GM21360 (cell line): Measurements from ENCODE around the gene DAP3.
"Not testable (repeated sequence)": the region's sequence is repeated elsewhere in the genome, so short reads cannot be mapped to it uniquely, and the experiment has no call there.

Experiments
- ATAC-seq: cut with Tn5 transposase; IDR thresholded peaks from one replicate; pipeline ENCODE4 v1.9.1; 2021; ENCODE audit warnings: mild to moderate bottlenecking, moderate library complexity; ENCODE audit not compliant: unreplicated experiment

Gene DAP3

GRCh38 chr1:155680531-155680930, 8.4 kb upstream of the DAP3 start:
- ATAC-seq = no peak

GRCh38 chr1:155681776-155682175, 7.1 kb upstream of the DAP3 start:
- no peak for ATAC-seq

GRCh38 chr1:155687705-155688323, 1.1 kb upstream of the DAP3 start:
- ATAC-seq = peak; percentile 14

GRCh38 chr1:155688324-155689080, 389 bp upstream of the DAP3 start, which contains the start of gene YY1AP1:
Gene YY1AP1, minus strand, starts transcription at chr1:155688774. Its CDS starts 8,338 bp downstream, at chr1:155680436.
- peak; percentile 66 for ATAC-seq

GRCh38 chr1:155691992-155692528, 3.2 kb downstream of the DAP3 start:
- no peak for ATAC-seq

GRCh38 chr1:155694167-155694566, 5.3 kb downstream of the DAP3 start:
- no peak for ATAC-seq

GRCh38 chr1:155695072-155695471, 6.2 kb downstream of the DAP3 start:
- no peak for ATAC-seq

- no peak for ATAC-seq
Observed at GRCh38 chr1:155695608-155696007, 6.7 kb downstream of the DAP3 start.

GRCh38 chr1:155696524-155696923, 7.6 kb downstream of the DAP3 start:
- no peak for ATAC-seq

GRCh38 chr1:155697046-155697445, 8.2 kb downstream of the DAP3 start:
- ATAC-seq = no peak

GRCh38 chr1:155697616-155698015, 8.7 kb downstream of the DAP3 start:
- ATAC-seq = not testable (repeated sequence)

GRCh38 chr1:155698382-155699038, 9.6 kb downstream of the DAP3 start:
- no peak for ATAC-seq

- ATAC-seq = not testable (repeated sequence)
Observed at GRCh38 chr1:155699062-155699461, 10.2 kb downstream of the DAP3 start.

GRCh38 chr1:155701675-155702074, 12.8 kb downstream of the DAP3 start:
- ATAC-seq = not testable (repeated sequence)

- ATAC-seq = no peak
Observed at GRCh38 chr1:155703216-155703615, 14.3 kb downstream of the DAP3 start.

GRCh38 chr1:155704414-155704813, 15.5 kb downstream of the DAP3 start:
- not testable (repeated sequence) for ATAC-seq

GRCh38 chr1:155706139-155706538, 17.2 kb downstream of the DAP3 start:
- no peak for ATAC-seq

GRCh38 chr1:155709391-155709790, 20.5 kb downstream of the DAP3 start:
- no peak for ATAC-seq

- ATAC-seq = not testable (repeated sequence)
Observed at GRCh38 chr1:155711457-155711856, 22.6 kb downstream of the DAP3 start.

- ATAC-seq = not testable (repeated sequence)
Observed at GRCh38 chr1:155712636-155713035, 23.7 kb downstream of the DAP3 start.

- no peak for ATAC-seq
Observed at GRCh38 chr1:155713075-155713474, 24.2 kb downstream of the DAP3 start.
